Activated CD8-positive, alpha-beta T cell treated with anti-CD3 and anti-CD28 coated beads, Interleukin-2, amount 10 ng/mL, durations not matched to agents 7 days and 5 days (primary cell): ENCODE measurements around the gene SH3BGR. TPM values are rescaled to one million over a fixed set of nuclear protein-coding genes. Genes with fewer than 3 reads are reported as not detected.
"Not testable (repeated sequence)": the region's sequence is repeated elsewhere in the genome, so short reads cannot be mapped to it uniquely, and the experiment has no call there.

Source experiments
- ATAC-seq: fragments of 150-1000 bp; cut with Tn5 transposase; one replicate; pipeline ENCODE4 v1.10.0; 2021; ENCODE audit warnings: moderate library complexity
- CTCF ChIA-PET: fragments of 350-600 bp; sonication (Branson Sonifier 250); formaldehyde crosslinking; loops from one replicate; lab custom pipeline; 2021; ENCODE audit warnings: antibody characterized with exemption; lab: Charles Lee
- POLR2A ChIA-PET: fragments of 350-600 bp; sonication (Branson Sonifier 250); formaldehyde crosslinking; loops from one replicate; lab custom pipeline; 2021; ENCODE audit warnings: antibody characterized with exemption; lab: Charles Lee
- DNase-seq: peaks from one replicate; pipeline ENCODE4 v3.0.0-alpha.2; 2020
- H3K27ac Mint-ChIP-seq: one replicate; pipeline ENCODE4 v1.8.0; 2021; ENCODE audit warnings: mild to moderate bottlenecking, mixed read lengths
- H3K27me3 Mint-ChIP-seq: one replicate; pipeline ENCODE4 v1.8.0; 2021; ENCODE audit warnings: low read depth, mixed read lengths
- H3K36me3 Mint-ChIP-seq: one replicate; pipeline ENCODE4 v1.8.0; 2021; ENCODE audit warnings: low read depth, mixed read lengths
- H3K4me1 Mint-ChIP-seq: one replicate; pipeline ENCODE4 v1.8.0; 2021; ENCODE audit warnings: low read depth, mixed read lengths
- H3K4me3 Mint-ChIP-seq: one replicate; pipeline ENCODE4 v1.8.0; 2021; ENCODE audit warnings: mild to moderate bottlenecking, mixed read lengths
- H3K9me3 Mint-ChIP-seq: one replicate; pipeline ENCODE4 v1.8.0; 2022; ENCODE audit warnings: mixed read lengths; ENCODE audit not compliant: insufficient read depth
- total RNA-seq, 2 experiments: library from RNA; stranded (reverse); gene quantifications; one replicate each; pipeline ENCODE4 v1.2.3, GENCODE V29; 2021

Gene SH3BGR
- total RNA-seq, 2 experiments from 2014 or later: 1.1 TPM; not detected in 1

DNA sequence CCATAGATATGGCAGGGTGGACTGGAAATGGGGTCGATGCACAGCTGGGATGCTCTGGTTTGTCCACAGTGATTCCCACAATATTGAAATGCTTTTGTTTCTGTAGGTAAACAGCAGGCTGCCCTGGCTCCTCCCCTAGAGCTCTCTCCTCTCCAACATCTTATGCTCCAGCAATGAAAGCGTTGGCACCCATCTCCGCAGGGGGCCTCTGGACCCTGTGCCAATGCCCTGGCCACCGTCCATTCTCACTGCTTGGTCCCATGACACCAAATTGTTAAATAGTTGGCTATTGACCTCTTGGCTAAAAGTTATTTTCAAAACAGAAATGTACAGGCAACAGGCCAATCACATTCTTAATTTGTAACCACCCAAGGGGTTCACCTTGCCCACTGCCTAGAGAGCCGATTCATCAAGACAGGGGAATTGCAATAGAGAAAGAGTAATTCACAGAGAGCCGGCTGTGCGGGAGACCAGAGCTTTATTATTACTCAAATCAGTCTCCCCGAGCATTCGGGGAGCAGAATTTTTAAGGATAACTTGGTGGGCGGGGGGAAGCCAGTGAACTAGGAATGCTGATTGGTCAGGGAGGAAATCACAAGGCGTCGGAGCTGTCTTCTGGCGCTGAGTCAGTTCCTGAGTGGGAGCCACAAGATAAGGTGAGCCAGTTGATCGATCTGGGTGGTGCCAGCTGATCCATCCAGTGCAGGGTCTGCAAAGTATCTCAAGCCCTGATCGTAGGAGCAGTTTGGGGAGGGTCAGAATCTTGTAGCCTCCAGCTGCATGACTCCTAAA is 84.1 kb downstream of the SH3BGR start:
- ATAC-seq (no peak), DNase-seq (no peak)
- ChIA-PET CTCF (no interaction called here), POLR2A (no interaction called here)
- Mint-ChIP-seq H3K36me3 (no peaks in the 10 kb centered on the region), H3K27ac (no peak overlapping the region), H3K4me3 (no peak overlapping the region), H3K9me3 (no peaks in the 10 kb centered on the region), H3K4me1 (no peaks in the 10 kb centered on the region), H3K27me3 (peaks cover 2% of the 10 kb centered on the region)

- POLR2A ChIA-PET: interaction anchor here (0.7 kb wide), 1 partner anchor 606 kb away, joined by 5 read pairs; no protein-coding TSS in a partner anchor
- H3K27me3 Mint-ChIP-seq: peaks cover 2% of the 10 kb centered on the region
- no peak overlapping the region for H3K4me3 Mint-ChIP-seq
- H3K36me3 Mint-ChIP-seq: no peaks in the 10 kb centered on the region
- ATAC-seq (no peak), DNase-seq (no peak)
- no peaks in the 10 kb centered on the region for H3K4me1 Mint-ChIP-seq
- no peak overlapping the region for H3K27ac Mint-ChIP-seq
- CTCF ChIA-PET: no interaction called here
- H3K9me3 Mint-ChIP-seq: no peaks in the 10 kb centered on the region
Measured at GRCh38 chr21:39536835-39537234, 85.1 kb downstream of the SH3BGR start.

DNA sequence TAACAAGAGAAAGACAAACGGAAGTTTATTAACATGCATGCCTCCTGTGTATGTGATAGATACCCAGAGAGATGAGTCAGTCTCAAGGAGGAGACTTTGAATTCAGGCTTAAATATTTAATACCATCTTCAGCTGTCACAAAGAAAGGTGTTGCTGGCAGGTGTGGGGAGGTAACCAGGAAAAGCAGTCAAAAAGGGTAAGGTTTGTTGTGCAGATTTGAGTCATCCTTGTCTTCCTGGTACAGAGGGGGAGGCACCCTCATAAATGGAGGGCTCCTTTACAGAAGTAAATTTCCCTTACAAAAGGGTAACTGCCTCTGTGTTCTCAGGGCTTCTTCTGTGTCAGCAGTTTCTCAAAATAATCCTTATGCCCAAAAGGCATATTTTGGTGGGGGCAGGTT is 85.8 kb downstream of the SH3BGR start:
- Mint-ChIP-seq H3K36me3 (no peaks in the 10 kb centered on the region), H3K4me1 (no peaks in the 10 kb centered on the region), H3K27me3 (peaks cover 2% of the 10 kb centered on the region), H3K27ac (no peak overlapping the region), H3K9me3 (no peaks in the 10 kb centered on the region), H3K4me3 (no peak overlapping the region)
- DNase-seq (no peak), ATAC-seq (no peak)
- POLR2A ChIA-PET: no interaction called here
- CTCF ChIA-PET: no interaction called here

DNA sequence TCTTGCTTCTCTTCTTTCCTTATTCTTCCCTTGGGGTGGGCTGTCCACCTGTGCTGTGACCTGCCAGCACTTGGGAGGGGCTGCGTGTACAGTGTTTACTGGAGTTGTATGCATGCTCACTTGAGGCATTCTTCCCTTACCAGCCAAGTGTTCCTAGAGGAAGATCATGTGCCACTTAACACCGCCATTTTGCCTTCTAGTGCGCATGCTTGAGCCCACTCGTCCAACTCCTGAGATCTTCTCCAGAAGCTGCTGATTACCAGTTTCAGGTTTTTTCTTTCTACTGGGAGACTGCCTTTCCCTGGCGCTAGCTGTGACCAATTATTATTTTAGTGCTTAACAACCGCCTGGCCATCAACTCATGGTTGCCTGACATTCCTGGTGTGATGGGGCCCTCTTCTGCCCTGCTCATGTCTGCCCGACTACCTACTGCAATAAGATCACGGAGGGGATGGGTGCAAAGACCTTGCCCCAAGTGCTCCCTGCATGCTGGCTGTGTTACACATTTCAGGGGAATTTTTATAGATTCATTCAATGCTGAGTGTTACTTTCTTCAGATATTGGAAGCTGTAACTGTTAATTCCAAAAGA is 86.8 kb downstream of the SH3BGR start:
- no peaks in the 10 kb centered on the region for H3K4me1 Mint-ChIP-seq
- H3K27me3 Mint-ChIP-seq: no peaks in the 10 kb centered on the region
- no peak overlapping the region for H3K4me3 Mint-ChIP-seq

DNA sequence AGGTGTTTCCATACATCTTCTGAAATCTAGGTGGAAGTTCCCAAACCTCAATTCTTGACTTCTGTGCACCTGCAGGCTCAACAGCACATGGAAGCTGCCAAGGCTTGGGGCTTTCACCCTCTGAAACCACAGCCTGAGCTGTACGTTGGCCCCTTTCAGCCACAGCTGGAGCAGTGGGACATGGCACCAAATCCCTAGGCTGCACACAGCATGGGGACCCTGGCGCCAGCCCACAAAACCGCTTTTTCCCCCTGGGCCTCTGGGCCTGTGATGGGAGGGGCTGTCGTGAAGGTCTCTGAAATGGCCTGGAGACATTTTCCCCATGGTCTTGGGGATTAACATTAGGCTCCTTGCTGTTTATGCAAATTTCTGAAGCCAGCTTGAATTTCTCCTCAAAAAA is 88.6 kb downstream of the SH3BGR start:
- H3K4me3 Mint-ChIP-seq, POLR2A ChIA-PET, H3K27ac Mint-ChIP-seq, H3K27me3 Mint-ChIP-seq, H3K4me1 Mint-ChIP-seq, CTCF ChIA-PET, ATAC-seq, H3K36me3 Mint-ChIP-seq, H3K9me3 Mint-ChIP-seq, DNase-seq: not testable (repeated sequence)

More for the DNA sequence above, 86.8 kb downstream of the SH3BGR start:
- Mint-ChIP-seq H3K36me3 (no peaks in the 10 kb centered on the region), H3K9me3 (no peaks in the 10 kb centered on the region), H3K27ac (no peak overlapping the region)
- CTCF ChIA-PET: no interaction called here
- POLR2A ChIA-PET: no interaction called here
- no peak for ATAC-seq
- DNase-seq: no peak

GRCh38 chr21:39542736-39543135 is 91.0 kb downstream of the SH3BGR start:
- Mint-ChIP-seq H3K9me3 (no peaks in the 10 kb centered on the region), H3K4me1 (no peaks in the 10 kb centered on the region), H3K27ac (no peak overlapping the region), H3K27me3 (no peaks in the 10 kb centered on the region), H3K4me3 (no peak overlapping the region), H3K36me3 (no peaks in the 10 kb centered on the region)
- CTCF ChIA-PET: no interaction called here
- POLR2A ChIA-PET: no interaction called here
- DNase-seq (no peak), ATAC-seq (no peak)

DNA sequence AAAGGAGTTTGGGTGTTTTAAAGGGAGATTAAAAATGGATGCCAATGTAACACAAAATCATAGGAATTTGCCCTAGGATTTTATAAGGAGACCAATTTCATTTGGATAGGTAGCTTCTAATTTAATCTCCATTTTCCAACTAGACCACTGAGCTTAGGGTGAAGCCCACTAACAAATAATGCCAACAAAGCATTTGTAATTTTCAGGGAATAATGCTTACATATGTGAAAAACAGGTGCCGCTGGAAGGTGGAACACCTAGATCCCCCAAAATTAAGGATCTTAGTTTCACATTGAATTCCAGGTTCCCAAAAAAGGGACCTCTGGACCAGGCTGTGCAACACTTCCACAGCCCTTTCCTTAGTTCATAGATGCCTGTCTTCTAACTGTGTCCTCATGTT is 94.8 kb downstream of the SH3BGR start:
- Mint-ChIP-seq H3K27ac (no peak overlapping the region), H3K36me3 (no peaks in the 10 kb centered on the region), H3K4me1 (no peaks in the 10 kb centered on the region), H3K27me3 (no peaks in the 10 kb centered on the region), H3K9me3 (no peaks in the 10 kb centered on the region), H3K4me3 (no peak overlapping the region)
- POLR2A ChIA-PET: no interaction called here
- ATAC-seq (no peak), DNase-seq (no peak)
- CTCF ChIA-PET: no interaction called here

DNA sequence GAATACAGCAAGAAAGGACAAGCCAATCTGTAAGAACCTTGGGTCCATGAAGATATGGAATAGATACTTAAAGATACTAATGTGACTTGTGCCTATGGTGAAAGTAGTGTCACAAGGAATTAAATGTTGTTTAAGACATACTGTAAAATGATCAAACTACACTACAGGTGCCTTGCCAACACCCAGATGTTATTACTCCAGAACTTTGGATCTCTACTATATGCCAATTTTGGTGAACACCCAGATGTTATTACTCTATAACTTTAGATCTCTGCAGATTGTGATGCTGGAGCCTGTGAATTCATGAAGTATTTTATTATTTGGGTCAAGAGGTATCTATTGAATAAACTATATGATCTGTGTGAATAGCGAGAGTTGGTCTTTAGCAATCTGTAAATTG is 101.1 kb downstream of the SH3BGR start:
- DNase-seq (no peak), ATAC-seq (no peak)
- ChIA-PET POLR2A (no interaction called here), CTCF (no interaction called here)
- H3K27ac Mint-ChIP-seq: no peak overlapping the region
- H3K4me3 Mint-ChIP-seq: no peak overlapping the region
- H3K4me1 Mint-ChIP-seq: no peaks in the 10 kb centered on the region
- H3K36me3 Mint-ChIP-seq: no peaks in the 10 kb centered on the region
- H3K9me3 Mint-ChIP-seq: no peaks in the 10 kb centered on the region
- no peaks in the 10 kb centered on the region for H3K27me3 Mint-ChIP-seq

GRCh38 chr21:39553331-39553730 is 101.6 kb downstream of the SH3BGR start:
- Mint-ChIP-seq H3K9me3 (no peaks in the 10 kb centered on the region), H3K4me3 (no peak overlapping the region), H3K27ac (no peak overlapping the region), H3K27me3 (no peaks in the 10 kb centered on the region), H3K4me1 (no peaks in the 10 kb centered on the region), H3K36me3 (no peaks in the 10 kb centered on the region)
- POLR2A ChIA-PET: no interaction called here
- ATAC-seq: no peak
- DNase-seq: no peak
- CTCF ChIA-PET: no interaction called here

DNA sequence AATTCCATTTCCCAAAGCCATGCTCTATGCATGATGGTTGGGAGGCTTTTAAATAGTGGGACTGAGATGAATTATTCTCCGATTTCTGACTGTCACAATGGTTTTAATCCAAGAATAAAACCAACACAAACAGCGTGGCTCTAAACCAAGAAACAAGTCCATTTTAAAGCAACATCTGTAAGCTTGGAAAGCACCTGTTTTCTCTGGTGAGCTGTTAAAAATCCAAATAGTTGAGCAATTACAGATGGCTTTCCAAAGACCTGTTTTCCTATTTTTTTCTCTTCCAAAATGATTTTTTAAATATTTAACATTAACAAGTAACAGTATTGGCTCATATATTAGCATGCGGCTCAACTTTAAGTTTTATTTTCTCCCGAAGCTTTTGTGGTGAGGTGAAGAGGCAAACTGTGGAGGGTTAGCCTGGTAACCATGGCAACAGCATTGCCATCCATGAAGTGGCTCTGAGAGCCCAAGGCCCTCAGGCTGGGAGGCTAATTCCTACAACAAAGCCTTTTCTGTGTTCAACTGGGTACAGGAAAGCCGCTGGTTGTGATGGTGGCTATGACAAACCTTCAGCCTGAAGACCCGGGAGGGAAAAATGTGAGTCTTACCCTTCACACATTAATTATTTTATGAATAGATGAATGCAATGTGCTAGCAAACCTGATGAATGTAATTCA is 104.3 kb downstream of the SH3BGR start:
- no peaks in the 10 kb centered on the region for H3K4me1 Mint-ChIP-seq
- POLR2A ChIA-PET: no interaction called here
- H3K36me3 Mint-ChIP-seq: no peaks in the 10 kb centered on the region
- no peak overlapping the region for H3K27ac Mint-ChIP-seq
- DNase-seq: no peak
- CTCF ChIA-PET: no interaction called here
- no peak overlapping the region for H3K4me3 Mint-ChIP-seq
- no peak for ATAC-seq
- H3K9me3 Mint-ChIP-seq: no peaks in the 10 kb centered on the region
- H3K27me3 Mint-ChIP-seq: no peaks in the 10 kb centered on the region

GRCh38 chr21:39559511-39559910 is 107.7 kb downstream of the SH3BGR start:
- POLR2A ChIA-PET: no interaction called here

DNA sequence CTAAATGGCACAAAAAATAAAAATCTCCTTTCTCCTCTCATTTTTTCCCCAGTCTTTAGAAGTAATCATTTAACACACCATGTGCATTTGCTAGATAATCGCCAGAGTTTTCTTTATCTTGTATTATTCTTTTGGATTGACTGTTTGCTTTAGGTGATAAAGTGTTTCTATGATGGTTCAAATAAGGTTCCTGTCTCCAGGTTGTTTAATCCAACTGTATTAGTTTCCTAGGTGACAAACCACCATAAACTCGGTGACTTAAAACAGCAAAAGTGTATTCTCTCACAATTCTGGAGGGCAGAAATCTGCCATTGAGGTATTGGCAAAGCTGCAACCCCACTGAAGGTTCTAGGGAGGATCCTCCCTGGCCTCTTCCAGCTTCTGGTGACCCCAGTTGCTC is 109.4 kb downstream of the SH3BGR start:
- ChIA-PET POLR2A (no interaction called here), CTCF (no interaction called here)
- ATAC-seq (no peak), DNase-seq (no peak)
- Mint-ChIP-seq H3K9me3 (no peaks in the 10 kb centered on the region), H3K27ac (no peak overlapping the region), H3K4me3 (no peak overlapping the region), H3K4me1 (no peaks in the 10 kb centered on the region), H3K36me3 (no peaks in the 10 kb centered on the region), H3K27me3 (no peaks in the 10 kb centered on the region)

More at GRCh38 chr21:39559511-39559910, 107.7 kb downstream of the SH3BGR start:
- H3K27me3 Mint-ChIP-seq: no peaks in the 10 kb centered on the region
- no peaks in the 10 kb centered on the region for H3K36me3 Mint-ChIP-seq
- DNase-seq (no peak), ATAC-seq (no peak)
- no peak overlapping the region for H3K27ac Mint-ChIP-seq
- no peaks in the 10 kb centered on the region for H3K9me3 Mint-ChIP-seq
- no peak overlapping the region for H3K4me3 Mint-ChIP-seq
- no peaks in the 10 kb centered on the region for H3K4me1 Mint-ChIP-seq
- CTCF ChIA-PET: no interaction called here
